HepG2 (cell line): ENCODE results near the gene TLR6. TPM values are rescaled to one million over a fixed set of nuclear protein-coding genes. Genes with fewer than 3 reads are reported as not detected.

Experiments
- CHD2 ChIP-seq: IDR thresholded peaks from 2 replicates; pipeline ENCODE4 v1.6.1; 2011; ENCODE audit warnings: low read depth, low read length, improper control_type of control experiment
- FOXA1 ChIP-seq, 2 experiments: fragments of 450-650 bp in 1 of 2; sonication (generic) in 1 of 2; formaldehyde crosslinking in 1 of 2; IDR thresholded peaks; 2 replicates each; pipeline versions ENCODE4 v1.4.0 to v1.6.1; 2016 to 2020; ENCODE audit warnings: missing genetic modification reagents in 1 of 2
- FOXC1 ChIP-seq: sonication (generic); formaldehyde crosslinking; IDR thresholded peaks from 2 replicates; pipeline ENCODE4 v1.8.0; 2022; ENCODE audit warnings: mild to moderate bottlenecking, missing genetic modification reagents, borderline replicate concordance
- GTF3A ChIP-seq: sonication (generic); formaldehyde crosslinking; conservative IDR thresholded peaks from 2 replicates; pipeline ENCODE4 v1.4.0; 2020; ENCODE audit warnings: mild to moderate bottlenecking, missing genetic modification reagents
- HOXA5 ChIP-seq: sonication (generic); formaldehyde crosslinking; IDR thresholded peaks from 2 replicates; pipeline ENCODE4 v1.4.0; 2020; ENCODE audit warnings: missing genetic modification reagents
- MEIS1 ChIP-seq: sonication (generic); formaldehyde crosslinking; IDR thresholded peaks from 2 replicates; pipeline ENCODE4 v1.9.0; 2021; ENCODE audit warnings: mild to moderate bottlenecking, missing genetic modification reagents, moderate library complexity, borderline replicate concordance
- NFIC ChIP-seq: IDR thresholded peaks from 2 replicates; pipeline ENCODE4 v1.6.1; 2012; ENCODE audit warnings: mild to moderate bottlenecking, low read length, inconsistent platforms
- ONECUT2 ChIP-seq: sonication (generic); formaldehyde crosslinking; IDR thresholded peaks from 2 replicates; pipeline ENCODE4 v1.4.0; 2020; ENCODE audit warnings: missing genetic modification reagents
- RARG ChIP-seq: sonication (generic); formaldehyde crosslinking; IDR thresholded peaks from 2 replicates; pipeline ENCODE4 v1.4.0; 2020; ENCODE audit warnings: low read depth, mild to moderate bottlenecking, missing genetic modification reagents
- TP53 ChIP-seq: sonication (generic); formaldehyde crosslinking; conservative IDR thresholded peaks from 2 replicates; pipeline ENCODE4 v1.4.0; 2020; ENCODE audit warnings: missing genetic modification reagents
- ZNF546 ChIP-seq: sonication (generic); formaldehyde crosslinking; conservative IDR thresholded peaks from 2 replicates; pipeline ENCODE4 v1.8.1; 2023; ENCODE audit warnings: mild to moderate bottlenecking, missing genetic modification reagents
- ZNF746 ChIP-seq: sonication (generic); formaldehyde crosslinking; IDR thresholded peaks from 2 replicates; pipeline ENCODE4 v1.8.0; 2022; ENCODE audit warnings: mild to moderate bottlenecking, missing genetic modification reagents
- ZNF841 ChIP-seq: sonication (generic); formaldehyde crosslinking; IDR thresholded peaks from 2 replicates; pipeline ENCODE4 v1.8.1; 2023; ENCODE audit warnings: missing genetic modification reagents, borderline replicate concordance
- ZSCAN25 ChIP-seq: sonication (generic); formaldehyde crosslinking; IDR thresholded peaks from 2 replicates; pipeline ENCODE4 v1.8.0; 2022; ENCODE audit warnings: mild to moderate bottlenecking, missing genetic modification reagents
- polyA plus RNA-seq, 8 experiments: library from polyadenylated mRNA; depleted of rRNA in 3 of 8; stranded (reverse) in 7 of 8; unstranded in 1 of 8; fragments of >200 nt; fragmentation: Illumina TruSeq in 4 of 8; extraction: Trizol in 4 of 8; gene quantifications; 2 replicates each; pipeline versions ENCODE4 v1.2.1 to v1.2.3, GENCODE V29; 2011 to 2016; ENCODE audit warnings: low read depth in 4 of 8, missing spikeins in 1 of 8, mixed read lengths in 1 of 8; ENCODE audit not compliant: insufficient read depth in 1 of 8
- total RNA-seq, 5 experiments: library from RNA; depleted of rRNA; stranded (reverse); fragments of >200 nt; fragmentation: Illumina TruSeq; extraction: Trizol; gene quantifications; 2 replicates each; pipeline ENCODE4 v1.2.3, GENCODE V29; 2016; ENCODE audit warnings: low read depth in 1 of 5
- TF ChIP-seq, protein P1 (sequence below): sonication (generic); formaldehyde crosslinking; conservative IDR thresholded peaks from 2 replicates; pipeline ENCODE4 v1.5.0; 2020; ENCODE audit warnings: missing genetic modification reagents
- TF ChIP-seq, protein P2 (sequence below), 2 experiments: IDR thresholded peaks; 2 replicates each; pipeline ENCODE4 v1.6.1; 2011 to 2012; ENCODE audit warnings: low read length in 2 of 2, borderline replicate concordance in 1 of 2, low read depth in 1 of 2, mild to moderate bottlenecking in 1 of 2, moderate library complexity in 1 of 2
- TF ChIP-seq, protein P3 (sequence below): sonication (generic); formaldehyde crosslinking; IDR thresholded peaks from 2 replicates; pipeline ENCODE4 v1.9.0; 2022; ENCODE audit warnings: low read depth, missing genetic modification reagents
- TF ChIP-seq, protein P4 (sequence below): sonication (generic); formaldehyde crosslinking; IDR thresholded peaks from 2 replicates; pipeline ENCODE4 v1.8.0; 2022; ENCODE audit warnings: mild to moderate bottlenecking, missing genetic modification reagents, borderline replicate concordance
- TF ChIP-seq, protein P5 (sequence below): sonication (generic); formaldehyde crosslinking; IDR thresholded peaks from 2 replicates; pipeline ENCODE4 v1.8.1; 2023; ENCODE audit warnings: mild to moderate bottlenecking, inconsistent platforms, moderate library complexity, missing genetic modification reagents, borderline replicate concordance

The TLR6 gene
- total and polyA plus RNA-seq, 2 of the 13 experiments (the other 11 are each of a cell fraction or from before 2014, with no cell fraction given) = 0.33 to 0.71 TPM

DNA sequence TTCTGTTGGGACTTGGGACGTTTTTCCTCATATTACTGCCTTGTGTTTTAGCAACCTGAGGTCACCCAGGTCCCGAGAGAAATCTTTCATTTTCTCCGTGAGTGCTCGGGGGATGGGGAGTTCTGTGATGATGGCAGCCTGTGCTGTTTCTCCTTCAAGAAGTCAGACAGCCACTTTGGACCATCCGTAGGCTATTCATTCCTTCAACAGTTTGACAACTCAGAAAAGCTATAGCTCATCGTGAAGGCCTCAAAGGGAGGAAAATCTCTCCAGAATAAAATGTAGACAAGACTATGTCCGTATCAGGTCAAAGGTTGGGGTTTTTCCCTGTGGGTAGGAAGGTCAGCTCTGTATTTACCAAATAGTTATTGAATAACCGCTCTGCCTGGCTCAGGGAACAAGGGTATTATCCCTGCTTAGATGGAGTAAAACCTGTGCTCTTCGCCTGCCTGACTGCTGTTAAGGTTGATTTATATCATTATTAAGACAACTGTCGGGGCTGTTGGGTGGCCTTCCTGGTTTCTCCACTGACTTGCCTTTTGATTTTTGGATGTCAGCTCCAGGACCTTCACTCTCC, 47.6 kb upstream of the TLR6 start (continued):
- TF ChIP-seq, protein P1, sequence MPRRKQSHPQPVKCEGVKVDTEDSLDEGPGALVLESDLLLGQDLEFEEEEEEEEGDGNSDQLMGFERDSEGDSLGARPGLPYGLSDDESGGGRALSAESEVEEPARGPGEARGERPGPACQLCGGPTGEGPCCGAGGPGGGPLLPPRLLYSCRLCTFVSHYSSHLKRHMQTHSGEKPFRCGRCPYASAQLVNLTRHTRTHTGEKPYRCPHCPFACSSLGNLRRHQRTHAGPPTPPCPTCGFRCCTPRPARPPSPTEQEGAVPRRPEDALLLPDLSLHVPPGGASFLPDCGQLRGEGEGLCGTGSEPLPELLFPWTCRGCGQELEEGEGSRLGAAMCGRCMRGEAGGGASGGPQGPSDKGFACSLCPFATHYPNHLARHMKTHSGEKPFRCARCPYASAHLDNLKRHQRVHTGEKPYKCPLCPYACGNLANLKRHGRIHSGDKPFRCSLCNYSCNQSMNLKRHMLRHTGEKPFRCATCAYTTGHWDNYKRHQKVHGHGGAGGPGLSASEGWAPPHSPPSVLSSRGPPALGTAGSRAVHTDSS (CRISPR knock-in tag) = no peak
- no peak for TF ChIP-seq HOXA5 (CRISPR knock-in tag)
- TF ChIP-seq ONECUT2 (CRISPR knock-in tag) = no peak
- no peak for TF ChIP-seq TP53 (CRISPR knock-in tag)
- TF ChIP-seq FOXC1 (CRISPR knock-in tag) = no peak
- TF ChIP-seq, protein P2, sequence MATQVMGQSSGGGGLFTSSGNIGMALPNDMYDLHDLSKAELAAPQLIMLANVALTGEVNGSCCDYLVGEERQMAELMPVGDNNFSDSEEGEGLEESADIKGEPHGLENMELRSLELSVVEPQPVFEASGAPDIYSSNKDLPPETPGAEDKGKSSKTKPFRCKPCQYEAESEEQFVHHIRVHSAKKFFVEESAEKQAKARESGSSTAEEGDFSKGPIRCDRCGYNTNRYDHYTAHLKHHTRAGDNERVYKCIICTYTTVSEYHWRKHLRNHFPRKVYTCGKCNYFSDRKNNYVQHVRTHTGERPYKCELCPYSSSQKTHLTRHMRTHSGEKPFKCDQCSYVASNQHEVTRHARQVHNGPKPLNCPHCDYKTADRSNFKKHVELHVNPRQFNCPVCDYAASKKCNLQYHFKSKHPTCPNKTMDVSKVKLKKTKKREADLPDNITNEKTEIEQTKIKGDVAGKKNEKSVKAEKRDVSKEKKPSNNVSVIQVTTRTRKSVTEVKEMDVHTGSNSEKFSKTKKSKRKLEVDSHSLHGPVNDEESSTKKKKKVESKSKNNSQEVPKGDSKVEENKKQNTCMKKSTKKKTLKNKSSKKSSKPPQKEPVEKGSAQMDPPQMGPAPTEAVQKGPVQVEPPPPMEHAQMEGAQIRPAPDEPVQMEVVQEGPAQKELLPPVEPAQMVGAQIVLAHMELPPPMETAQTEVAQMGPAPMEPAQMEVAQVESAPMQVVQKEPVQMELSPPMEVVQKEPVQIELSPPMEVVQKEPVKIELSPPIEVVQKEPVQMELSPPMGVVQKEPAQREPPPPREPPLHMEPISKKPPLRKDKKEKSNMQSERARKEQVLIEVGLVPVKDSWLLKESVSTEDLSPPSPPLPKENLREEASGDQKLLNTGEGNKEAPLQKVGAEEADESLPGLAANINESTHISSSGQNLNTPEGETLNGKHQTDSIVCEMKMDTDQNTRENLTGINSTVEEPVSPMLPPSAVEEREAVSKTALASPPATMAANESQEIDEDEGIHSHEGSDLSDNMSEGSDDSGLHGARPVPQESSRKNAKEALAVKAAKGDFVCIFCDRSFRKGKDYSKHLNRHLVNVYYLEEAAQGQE (IDR thresholded peaks at IDR 0.05; ENCODE audit: borderline replicate concordance in 1 of 2, low read depth in 1 of 2, low read length in 2 of 2) = 0 out of 4 replicates have a peak, but pooled peaks of 1 of the 2 experiments have one; percentile 5
- TF ChIP-seq, protein P3, sequence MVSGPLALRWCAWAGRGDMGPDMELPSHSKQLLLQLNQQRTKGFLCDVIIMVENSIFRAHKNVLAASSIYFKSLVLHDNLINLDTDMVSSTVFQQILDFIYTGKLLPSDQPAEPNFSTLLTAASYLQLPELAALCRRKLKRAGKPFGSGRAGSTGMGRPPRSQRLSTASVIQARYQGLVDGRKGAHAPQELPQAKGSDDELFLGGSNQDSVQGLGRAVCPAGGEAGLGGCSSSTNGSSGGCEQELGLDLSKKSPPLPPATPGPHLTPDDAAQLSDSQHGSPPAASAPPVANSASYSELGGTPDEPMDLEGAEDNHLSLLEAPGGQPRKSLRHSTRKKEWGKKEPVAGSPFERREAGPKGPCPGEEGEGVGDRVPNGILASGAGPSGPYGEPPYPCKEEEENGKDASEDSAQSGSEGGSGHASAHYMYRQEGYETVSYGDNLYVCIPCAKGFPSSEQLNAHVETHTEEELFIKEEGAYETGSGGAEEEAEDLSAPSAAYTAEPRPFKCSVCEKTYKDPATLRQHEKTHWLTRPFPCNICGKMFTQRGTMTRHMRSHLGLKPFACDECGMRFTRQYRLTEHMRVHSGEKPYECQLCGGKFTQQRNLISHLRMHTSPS (CRISPR knock-in tag) = no peak
- TF ChIP-seq, protein P4, sequence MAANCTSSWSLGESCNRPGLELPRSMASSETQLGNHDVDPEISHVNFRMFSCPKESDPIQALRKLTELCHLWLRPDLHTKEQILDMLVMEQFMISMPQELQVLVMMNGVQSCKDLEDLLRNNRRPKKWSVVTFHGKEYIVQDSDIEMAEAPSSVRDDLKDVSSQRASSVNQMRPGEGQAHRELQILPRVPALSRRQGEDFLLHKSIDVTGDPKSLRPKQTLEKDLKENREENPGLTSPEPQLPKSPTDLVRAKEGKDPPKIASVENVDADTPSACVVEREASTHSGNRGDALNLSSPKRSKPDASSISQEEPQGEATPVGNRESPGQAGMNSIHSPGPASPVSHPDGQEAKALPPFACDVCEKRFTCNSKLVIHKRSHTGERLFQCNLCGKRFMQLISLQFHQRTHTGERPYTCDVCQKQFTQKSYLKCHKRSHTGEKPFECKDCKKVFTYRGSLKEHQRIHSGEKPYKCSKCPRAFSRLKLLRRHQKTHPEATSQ (CRISPR knock-in tag) = no peak
- TF ChIP-seq RARG (CRISPR knock-in tag) = no peak
- no peak; the same call in 1 of the 2 replicates for TF ChIP-seq ZNF546 (CRISPR knock-in tag)
- no peak for TF ChIP-seq CHD2
- TF ChIP-seq ZSCAN25 (CRISPR knock-in tag) = no peak
- no peak for TF ChIP-seq ZNF746 (CRISPR knock-in tag)
- no peak for TF ChIP-seq ZNF841 (CRISPR knock-in tag)
- TF ChIP-seq GTF3A (CRISPR knock-in tag) = no peak
- peak; percentile 75; the same call in 1 of the 2 replicates for TF ChIP-seq NFIC
- 0 out of 2 replicates have a peak, but pooled peaks have one; percentile 27 for TF ChIP-seq MEIS1 (CRISPR knock-in tag)
- TF ChIP-seq, protein P5, sequence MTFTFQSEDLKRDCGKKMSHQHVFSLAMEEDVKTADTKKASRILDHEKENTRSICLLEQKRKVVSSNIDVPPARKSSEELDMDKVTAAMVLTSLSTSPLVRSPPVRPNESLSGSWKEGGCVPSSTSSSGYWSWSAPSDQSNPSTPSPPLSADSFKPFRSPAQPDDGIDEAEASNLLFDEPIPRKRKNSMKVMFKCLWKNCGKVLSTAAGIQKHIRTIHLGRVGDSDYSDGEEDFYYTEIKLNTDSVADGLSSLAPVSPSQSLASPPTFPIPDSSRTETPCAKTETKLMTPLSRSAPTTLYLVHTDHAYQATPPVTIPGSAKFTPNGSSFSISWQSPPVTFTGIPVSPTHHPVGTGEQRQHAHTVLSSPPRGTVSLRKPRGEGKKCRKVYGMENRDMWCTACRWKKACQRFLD = no peak
- peak; percentile 23; the same call in 1 of the 2 replicates for TF ChIP-seq FOXA1 (IDR thresholded peaks at IDR 0.05)
- TF ChIP-seq FOXA1 (CRISPR knock-in tag; IDR thresholded peaks at IDR 0.05) = peak; percentile 85
